Measurements from ENCODE around the gene PTPRD. TPM values are rescaled to one million over a fixed set of nuclear protein-coding genes. Genes with fewer than 3 reads are reported as not detected.

PTPRD gene
- total RNA-seq, 1 experiment from 2014 or later = 69.6 TPM

DNA sequence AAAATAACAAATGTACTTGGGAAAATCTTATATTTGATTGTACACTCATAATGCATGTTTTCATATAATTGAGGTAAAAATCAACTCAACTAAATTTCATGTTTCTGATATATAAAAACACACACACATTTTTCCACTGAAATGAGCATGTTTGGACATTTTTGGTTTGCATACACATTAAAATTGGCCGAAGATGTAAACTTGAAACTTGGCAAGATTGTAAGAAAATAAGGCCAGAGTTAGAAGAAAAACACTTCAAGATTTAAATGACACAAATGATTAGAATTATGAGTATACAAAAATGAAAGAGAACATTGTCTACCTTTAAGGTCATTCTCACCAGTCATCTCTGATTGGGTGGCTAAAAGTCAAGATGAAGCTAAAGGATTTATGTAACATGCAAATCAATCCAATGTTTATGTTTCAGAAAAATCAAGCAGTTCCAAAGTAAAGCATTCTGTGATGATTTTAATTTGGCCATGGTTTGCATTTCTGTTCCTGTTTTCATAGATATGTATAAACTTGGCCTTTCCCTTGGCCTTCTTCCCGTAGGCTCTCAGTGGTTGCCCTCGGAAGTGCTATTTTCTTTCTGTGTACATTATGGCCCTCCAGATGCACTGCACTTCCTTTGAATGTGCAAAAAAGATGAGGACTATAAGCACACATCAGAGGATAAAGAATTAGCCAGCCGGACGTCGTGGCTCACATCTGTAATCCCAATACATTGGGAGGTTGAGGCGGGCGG, 1707.9 kb downstream of the PTPRD start (continued):
- TF ChIP-seq, protein P1, sequence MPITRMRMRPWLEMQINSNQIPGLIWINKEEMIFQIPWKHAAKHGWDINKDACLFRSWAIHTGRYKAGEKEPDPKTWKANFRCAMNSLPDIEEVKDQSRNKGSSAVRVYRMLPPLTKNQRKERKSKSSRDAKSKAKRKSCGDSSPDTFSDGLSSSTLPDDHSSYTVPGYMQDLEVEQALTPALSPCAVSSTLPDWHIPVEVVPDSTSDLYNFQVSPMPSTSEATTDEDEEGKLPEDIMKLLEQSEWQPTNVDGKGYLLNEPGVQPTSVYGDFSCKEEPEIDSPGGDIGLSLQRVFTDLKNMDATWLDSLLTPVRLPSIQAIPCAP (CRISPR knock-in tag; IDR thresholded peaks at IDR 0.05) = no peak
- no peak for TF ChIP-seq CREB1 (CRISPR knock-in tag; IDR thresholded peaks at IDR 0.05)

DNA sequence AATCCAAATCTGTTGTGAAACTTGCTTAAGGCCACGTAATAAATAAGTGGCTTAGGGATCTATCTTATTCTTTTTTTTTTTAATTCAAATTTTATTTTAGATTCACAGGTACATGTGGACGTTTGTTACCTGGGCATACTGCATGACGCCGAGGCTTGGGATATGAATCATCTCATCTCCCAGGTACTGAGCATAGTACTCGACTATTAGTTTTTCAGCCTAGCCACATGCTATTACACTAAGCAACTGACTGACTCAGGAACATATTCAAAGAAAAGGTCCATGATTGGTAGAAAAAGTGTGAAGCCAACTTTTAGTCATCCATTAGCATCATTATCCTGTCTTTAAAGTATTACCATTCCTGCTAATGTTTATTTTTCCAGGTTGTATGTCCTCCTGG, 1709.7 kb downstream of the PTPRD start:
- Mint-ChIP-seq H3K9me3 (no peaks in the 10 kb centered on the region), H3K36me3 (no peaks in the 10 kb centered on the region), H3K4me3 (no peak overlapping the region), H3K4me1 (no peaks in the 10 kb centered on the region), H3K27ac (no peak overlapping the region), H3K27me3 (ENCODE audit: low read depth) (no peaks in the 10 kb centered on the region)
- TF ChIP-seq, protein P2, sequence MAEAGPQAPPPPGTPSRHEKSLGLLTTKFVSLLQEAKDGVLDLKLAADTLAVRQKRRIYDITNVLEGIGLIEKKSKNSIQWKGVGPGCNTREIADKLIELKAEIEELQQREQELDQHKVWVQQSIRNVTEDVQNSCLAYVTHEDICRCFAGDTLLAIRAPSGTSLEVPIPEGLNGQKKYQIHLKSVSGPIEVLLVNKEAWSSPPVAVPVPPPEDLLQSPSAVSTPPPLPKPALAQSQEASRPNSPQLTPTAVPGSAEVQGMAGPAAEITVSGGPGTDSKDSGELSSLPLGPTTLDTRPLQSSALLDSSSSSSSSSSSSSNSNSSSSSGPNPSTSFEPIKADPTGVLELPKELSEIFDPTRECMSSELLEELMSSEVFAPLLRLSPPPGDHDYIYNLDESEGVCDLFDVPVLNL (CRISPR knock-in tag; IDR thresholded peaks at IDR 0.05; ENCODE audit: borderline replicate concordance, low read depth) = no peak
- ChIA-PET CTCF (no interaction called here), POLR2A (no interaction called here)
- ATAC-seq (no peak), DNase-seq (ENCODE audit: low spot score) (no peak)

DNA sequence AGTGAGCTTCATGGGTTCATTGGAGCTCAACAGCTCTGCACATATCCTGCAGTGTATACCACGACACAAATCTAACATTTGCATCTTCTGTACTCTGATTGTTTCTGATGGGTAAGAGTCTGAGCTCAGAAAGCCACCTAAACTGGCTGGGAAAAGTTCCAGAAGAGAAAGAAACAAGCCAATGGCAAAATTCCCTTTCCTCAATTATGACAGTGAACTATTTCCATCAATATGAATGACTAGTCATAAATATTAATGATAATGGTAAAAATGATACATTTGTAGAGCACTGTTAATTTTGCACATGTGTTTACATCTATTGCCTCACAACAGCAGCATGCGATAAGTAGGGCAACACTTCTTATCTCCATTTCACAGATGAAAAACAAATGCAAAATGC, 1711.7 kb downstream of the PTPRD start:
- no peak overlapping the region for H3K27ac Mint-ChIP-seq
- no peak for DNase-seq (ENCODE audit: low spot score)
- ChIA-PET CTCF (interaction anchor here (0.9 kb wide), 1 partner anchor 1042 kb away, joined by 3 read pairs; no protein-coding TSS in a partner anchor), POLR2A (no interaction called here)
- ATAC-seq = no peak
- no peaks in the 10 kb centered on the region for H3K4me1 Mint-ChIP-seq
- no peaks in the 10 kb centered on the region for H3K27me3 Mint-ChIP-seq (ENCODE audit: low read depth)
- H3K36me3 Mint-ChIP-seq = no peaks in the 10 kb centered on the region
- H3K9me3 Mint-ChIP-seq = no peaks in the 10 kb centered on the region
- TF ChIP-seq CREM (CRISPR knock-in tag; IDR thresholded peaks at IDR 0.05) = no peak
- TF ChIP-seq ZBTB21 (CRISPR knock-in tag; IDR thresholded peaks at IDR 0.05; ENCODE audit: borderline replicate concordance) = no peak
- TF ChIP-seq, protein P3, sequence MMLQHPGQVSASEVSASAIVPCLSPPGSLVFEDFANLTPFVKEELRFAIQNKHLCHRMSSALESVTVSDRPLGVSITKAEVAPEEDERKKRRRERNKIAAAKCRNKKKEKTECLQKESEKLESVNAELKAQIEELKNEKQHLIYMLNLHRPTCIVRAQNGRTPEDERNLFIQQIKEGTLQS (CRISPR knock-in tag; conservative IDR thresholded peaks at IDR 0.05) = no peak
- no peak for TF ChIP-seq NFYB (CRISPR knock-in tag; conservative IDR thresholded peaks at IDR 0.05; ENCODE audit: low read depth)
- TF ChIP-seq ZNF416 (CRISPR knock-in tag; IDR thresholded peaks at IDR 0.05) = no peak
- no peak for TF ChIP-seq ZNF423 (CRISPR knock-in tag; IDR thresholded peaks at IDR 0.05)
- TF ChIP-seq, protein P4, sequence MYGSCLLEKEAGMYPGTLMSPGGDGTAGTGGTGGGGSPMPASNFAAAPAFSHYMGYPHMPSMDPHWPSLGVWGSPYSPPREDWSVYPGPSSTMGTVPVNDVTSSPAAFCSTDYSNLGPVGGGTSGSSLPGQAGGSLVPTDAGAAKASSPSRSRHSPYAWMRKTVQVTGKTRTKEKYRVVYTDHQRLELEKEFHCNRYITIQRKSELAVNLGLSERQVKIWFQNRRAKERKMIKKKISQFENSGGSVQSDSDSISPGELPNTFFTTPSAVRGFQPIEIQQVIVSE (CRISPR knock-in tag; IDR thresholded peaks at IDR 0.05; ENCODE audit: borderline replicate concordance) = no peak
- TF ChIP-seq ZNF263 (CRISPR knock-in tag; IDR thresholded peaks at IDR 0.05; ENCODE audit: low read depth) = no peak
- TF ChIP-seq TEAD1 (CRISPR knock-in tag; IDR thresholded peaks at IDR 0.05) = no peak
- no peak for TF ChIP-seq CBFB (CRISPR knock-in tag; IDR thresholded peaks at IDR 0.05; ENCODE audit: low read depth)
- TF ChIP-seq GTF2I (CRISPR knock-in tag; conservative IDR thresholded peaks at IDR 0.05) = no peak
- TF ChIP-seq, protein P5, sequence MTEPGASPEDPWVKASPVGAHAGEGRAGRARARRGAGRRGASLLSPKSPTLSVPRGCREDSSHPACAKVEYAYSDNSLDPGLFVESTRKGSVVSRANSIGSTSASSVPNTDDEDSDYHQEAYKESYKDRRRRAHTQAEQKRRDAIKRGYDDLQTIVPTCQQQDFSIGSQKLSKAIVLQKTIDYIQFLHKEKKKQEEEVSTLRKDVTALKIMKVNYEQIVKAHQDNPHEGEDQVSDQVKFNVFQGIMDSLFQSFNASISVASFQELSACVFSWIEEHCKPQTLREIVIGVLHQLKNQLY (CRISPR knock-in tag; IDR thresholded peaks at IDR 0.05) = no peak
- no peak for TF ChIP-seq ZNF138 (CRISPR knock-in tag; conservative IDR thresholded peaks at IDR 0.05)
- TF ChIP-seq ZNF121 (CRISPR knock-in tag; IDR thresholded peaks at IDR 0.05) = no peak
- TF ChIP-seq NR2C2 (CRISPR knock-in tag; IDR thresholded peaks at IDR 0.05) = no peak
- TF ChIP-seq, protein P6, sequence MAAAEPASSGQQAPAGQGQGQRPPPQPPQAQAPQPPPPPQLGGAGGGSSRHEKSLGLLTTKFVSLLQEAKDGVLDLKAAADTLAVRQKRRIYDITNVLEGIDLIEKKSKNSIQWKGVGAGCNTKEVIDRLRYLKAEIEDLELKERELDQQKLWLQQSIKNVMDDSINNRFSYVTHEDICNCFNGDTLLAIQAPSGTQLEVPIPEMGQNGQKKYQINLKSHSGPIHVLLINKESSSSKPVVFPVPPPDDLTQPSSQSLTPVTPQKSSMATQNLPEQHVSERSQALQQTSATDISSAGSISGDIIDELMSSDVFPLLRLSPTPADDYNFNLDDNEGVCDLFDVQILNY (CRISPR knock-in tag; IDR thresholded peaks at IDR 0.05) = no peak
- no peak overlapping the region for H3K4me3 Mint-ChIP-seq
